Measurements from ENCODE around the gene GTPBP3.

The GTPBP3 gene

GRCh38 chr19:17338433-17339078 is 1.2 kb downstream of the GTPBP3 start:
- TF ChIP-seq ZNF274 (IDR thresholded peaks at IDR 0.05; ENCODE audit: low read depth, low read length), result no peak
- H3K4me3 ChIP-seq (ENCODE audit: low read length), result peak overlapping the region; percentile 83; the same call in 1 of the 2 replicates

- TF ChIP-seq ZNF274 (IDR thresholded peaks at IDR 0.05; ENCODE audit: low read depth, low read length), result no peak
- no peak overlapping the region for H3K4me3 ChIP-seq (ENCODE audit: low read length)
Observed at GRCh38 chr19:17339088-17339741, 1.9 kb downstream of the GTPBP3 start.

GRCh38 chr19:17340302-17340870 is 3.0 kb downstream of the GTPBP3 start:
- TF ChIP-seq ZNF274 (IDR thresholded peaks at IDR 0.05; ENCODE audit: low read depth, low read length), result no peak
- no peak overlapping the region for H3K4me3 ChIP-seq (ENCODE audit: low read length)

GRCh38 chr19:17340871-17341357 is 3.6 kb downstream of the GTPBP3 start:
- H3K4me3 ChIP-seq (ENCODE audit: low read length), result no peak overlapping the region
- TF ChIP-seq ZNF274 (IDR thresholded peaks at IDR 0.05; ENCODE audit: low read depth, low read length), result no peak

GRCh38 chr19:17341386-17341785 is 4.0 kb downstream of the GTPBP3 start:
- no peak for TF ChIP-seq ZNF274 (IDR thresholded peaks at IDR 0.05; ENCODE audit: low read depth, low read length)
- H3K4me3 ChIP-seq (ENCODE audit: low read length), result no peak overlapping the region

- H3K4me3 ChIP-seq (ENCODE audit: low read length), result no peak overlapping the region
- TF ChIP-seq ZNF274 (IDR thresholded peaks at IDR 0.05; ENCODE audit: low read depth, low read length), result no peak
Observed at GRCh38 chr19:17341845-17342244, 4.5 kb downstream of the GTPBP3 start.

GRCh38 chr19:17346109-17346671 is 8.8 kb downstream of the GTPBP3 start:
- H3K4me3 ChIP-seq (ENCODE audit: low read length), result no peak overlapping the region
- no peak for TF ChIP-seq ZNF274 (IDR thresholded peaks at IDR 0.05; ENCODE audit: low read depth, low read length)

- no peak for TF ChIP-seq ZNF274 (IDR thresholded peaks at IDR 0.05; ENCODE audit: low read depth, low read length)
- H3K4me3 ChIP-seq (ENCODE audit: low read length), result no peak overlapping the region
Observed at GRCh38 chr19:17347361-17347760, 10.0 kb downstream of the GTPBP3 start.

GRCh38 chr19:17347877-17348276 is 10.5 kb downstream of the GTPBP3 start:
- TF ChIP-seq ZNF274 (IDR thresholded peaks at IDR 0.05; ENCODE audit: low read depth, low read length), result no peak
- no peak overlapping the region for H3K4me3 ChIP-seq (ENCODE audit: low read length)

GRCh38 chr19:17348700-17349099 is 11.3 kb downstream of the GTPBP3 start:
- no peak for TF ChIP-seq ZNF274 (IDR thresholded peaks at IDR 0.05; ENCODE audit: low read depth, low read length)
- no peak overlapping the region; the same call in 1 of the 2 replicates for H3K4me3 ChIP-seq (ENCODE audit: low read length)

GRCh38 chr19:17351815-17352435 is 14.6 kb downstream of the GTPBP3 start:
- no peak overlapping the region for H3K4me3 ChIP-seq (ENCODE audit: low read length)
- no peak for TF ChIP-seq ZNF274 (IDR thresholded peaks at IDR 0.05; ENCODE audit: low read depth, low read length)

GRCh38 chr19:17352608-17353280 is 15.4 kb downstream of the GTPBP3 start:
- no peak for TF ChIP-seq ZNF274 (IDR thresholded peaks at IDR 0.05; ENCODE audit: low read depth, low read length)
- no peak overlapping the region for H3K4me3 ChIP-seq (ENCODE audit: low read length)

- H3K4me3 ChIP-seq (ENCODE audit: low read length), result no peak overlapping the region
- TF ChIP-seq ZNF274 (IDR thresholded peaks at IDR 0.05; ENCODE audit: low read depth, low read length), result no peak
Observed at GRCh38 chr19:17353386-17353785, 16.0 kb downstream of the GTPBP3 start.

All from GM08714 (cell line).